Panc1 (cell line): ENCODE data around the gene DMAC1. TPM values are rescaled to one million over a fixed set of nuclear protein-coding genes. Genes with fewer than 3 reads are reported as not detected.

Experiments used
- ATAC-seq: fragments of 200-7000 bp; cut with Tn5 transposase; 2 replicates; pipeline ENCODE4 v1.9.1; 2020; ENCODE audit warnings: mild to moderate bottlenecking, moderate library complexity
- BruUV-seq: library from RNA; stranded (reverse); fragments of 400-500 nt; replicated peaks from 2 replicates; lab custom pipeline; 2021; lab: Mats Ljungman, UMichigan
- CTCF ChIA-PET: fragments of 300-600 bp; sonication (Branson Sonifier 250); formaldehyde crosslinking; loops from one replicate; lab custom pipeline; 2022; ENCODE audit warnings: antibody characterized with exemption; lab: Charles Lee
- POLR2A ChIA-PET: fragments of 300-600 bp; sonication (Branson Sonifier 250); formaldehyde crosslinking; loops from one replicate; lab custom pipeline; 2022; ENCODE audit warnings: antibody characterized with exemption; lab: Charles Lee
- DNase-seq: peaks from one replicate; pipeline ENCODE4 v3.0.0-alpha.2; 2010; ENCODE audit warnings: low read depth, low spot score
- H3K27ac ChIP-seq: 2 replicates; pipeline ENCODE4 v1.5.1; 2011; ENCODE audit warnings: mild to moderate bottlenecking, low read length, inconsistent platforms
- H3K27me3 ChIP-seq: fragments of 200-500 bp; sonication (Bioruptor generic); 2 replicates; pipeline ENCODE4 v1.6.0; 2014; ENCODE audit warnings: low read length, inconsistent platforms; ENCODE audit not compliant: control insufficient read depth, insufficient read depth
- H3K36me3 ChIP-seq: fragments of 200-500 bp; sonication (Bioruptor generic); 2 replicates; pipeline ENCODE4 v1.5.1; 2014; ENCODE audit warnings: inconsistent platforms, mild to moderate bottlenecking, low read length, moderate library complexity; ENCODE audit not compliant: control insufficient read depth, insufficient read depth
- H3K4me1 ChIP-seq: 2 replicates; pipeline ENCODE4 v1.5.1; 2011; ENCODE audit warnings: inconsistent platforms, mild to moderate bottlenecking, low read length, moderate library complexity; ENCODE audit not compliant: control insufficient read depth, insufficient read depth
- H3K4me3 ChIP-seq, 2 experiments: 2 replicates each; pipeline ENCODE4 v1.5.1; 2011 to 2012; ENCODE audit warnings: low read depth in 2 of 2, low read length in 2 of 2, mild to moderate bottlenecking in 2 of 2, inconsistent platforms in 1 of 2, moderate library complexity in 1 of 2
- H3K9me3 ChIP-seq: fragments of 200-500 bp; sonication (Bioruptor generic); 2 replicates; pipeline ENCODE4 v1.5.1; 2014; ENCODE audit warnings: low read depth, mild to moderate bottlenecking, inconsistent platforms, low read length, moderate library complexity; ENCODE audit not compliant: control insufficient read depth, insufficient read depth
- POLR2AphosphoS5 ChIP-seq: IDR thresholded peaks from 2 replicates; pipeline ENCODE4 v1.6.1; 2012; ENCODE audit warnings: mild to moderate bottlenecking, low read depth, low read length, moderate library complexity
- SIN3A ChIP-seq: IDR thresholded peaks from 2 replicates; pipeline ENCODE4 v1.6.1; 2012; ENCODE audit warnings: low read depth, mild to moderate bottlenecking, low read length, moderate library complexity, borderline replicate concordance; ENCODE audit not compliant: insufficient read depth
- TCF7L2 ChIP-seq: IDR thresholded peaks from 2 replicates; pipeline ENCODE4 v1.6.1; 2011; ENCODE audit warnings: mild to moderate bottlenecking, low read depth, low read length, inconsistent platforms
- in situ Hi-C: cut with HindIII; loops from 2 replicates; pipeline ENCODE4 v1.10.0; 2016; ENCODE audit warnings: low sequenced_read_pairs, low pct_unique_long_range_greater_than_20kb
- intact Hi-C: fragments of 100-400 bp; cut with micrococcal nuclease; formaldehyde crosslinking; loops from one replicate; pipeline ENCODE4 v1.10.0; 2022; ENCODE audit not compliant: unreplicated experiment
- total RNA-seq: library from RNA; stranded (reverse); gene quantifications from one replicate; pipeline ENCODE4 v1.2.1, GENCODE V29; 2021; ENCODE audit not compliant: unreplicated experiment
- TF ChIP-seq, protein P1 (sequence below): fragments of 450-650 bp; IDR thresholded peaks from 2 replicates; pipeline ENCODE4 v1.5.1; 2017; ENCODE audit warnings: mild to moderate bottlenecking
- TF ChIP-seq, protein P2 (sequence below), 2 experiments: IDR thresholded peaks; 2 replicates each; pipeline ENCODE4 v1.6.1; 2011 to 2012; ENCODE audit warnings: low read depth in 2 of 2, control low read depth in 1 of 2, low read length in 1 of 2, mild to moderate bottlenecking in 1 of 2, moderate library complexity in 1 of 2; ENCODE audit not compliant: insufficient read depth in 1 of 2

The DMAC1 gene
- total RNA-seq, 1 experiment from 2014 or later: 13.8 TPM

DNA sequence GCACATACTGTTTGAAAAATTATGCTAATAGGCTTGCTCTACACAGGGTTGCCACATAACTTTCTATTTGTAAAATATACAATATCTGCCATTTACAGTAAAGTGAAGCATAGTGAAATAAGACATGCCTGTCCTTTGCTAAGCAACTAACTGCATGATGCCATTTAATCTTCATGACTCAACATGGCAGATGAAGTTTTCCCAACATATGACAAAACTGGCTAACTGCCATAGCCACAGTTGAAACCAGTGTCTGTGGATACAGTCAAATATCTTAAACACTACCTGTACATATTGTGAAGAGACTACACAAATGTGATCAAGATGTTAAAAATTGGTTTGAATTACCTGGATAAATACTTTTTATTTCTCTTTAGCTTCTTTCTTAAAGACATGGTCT is 3.1 kb upstream of the DMAC1 start:
- Histone ChIP-seq H3K4me3 (no peak overlapping the region), H3K4me1 (no peaks in the 10 kb centered on the region), H3K9me3 (no peaks in the 10 kb centered on the region), H3K36me3 (no peaks in the 10 kb centered on the region; the same call in 1 of the 2 replicates), H3K27me3 (no peaks in the 10 kb centered on the region), H3K27ac (no peak overlapping the region)
- BruUV-seq: no TSS peak
- ATAC-seq (no peak), DNase-seq (no peak)
- TF ChIP-seq POLR2AphosphoS5: no peak
- no peak for TF ChIP-seq TCF7L2
- TF ChIP-seq, protein P1, sequence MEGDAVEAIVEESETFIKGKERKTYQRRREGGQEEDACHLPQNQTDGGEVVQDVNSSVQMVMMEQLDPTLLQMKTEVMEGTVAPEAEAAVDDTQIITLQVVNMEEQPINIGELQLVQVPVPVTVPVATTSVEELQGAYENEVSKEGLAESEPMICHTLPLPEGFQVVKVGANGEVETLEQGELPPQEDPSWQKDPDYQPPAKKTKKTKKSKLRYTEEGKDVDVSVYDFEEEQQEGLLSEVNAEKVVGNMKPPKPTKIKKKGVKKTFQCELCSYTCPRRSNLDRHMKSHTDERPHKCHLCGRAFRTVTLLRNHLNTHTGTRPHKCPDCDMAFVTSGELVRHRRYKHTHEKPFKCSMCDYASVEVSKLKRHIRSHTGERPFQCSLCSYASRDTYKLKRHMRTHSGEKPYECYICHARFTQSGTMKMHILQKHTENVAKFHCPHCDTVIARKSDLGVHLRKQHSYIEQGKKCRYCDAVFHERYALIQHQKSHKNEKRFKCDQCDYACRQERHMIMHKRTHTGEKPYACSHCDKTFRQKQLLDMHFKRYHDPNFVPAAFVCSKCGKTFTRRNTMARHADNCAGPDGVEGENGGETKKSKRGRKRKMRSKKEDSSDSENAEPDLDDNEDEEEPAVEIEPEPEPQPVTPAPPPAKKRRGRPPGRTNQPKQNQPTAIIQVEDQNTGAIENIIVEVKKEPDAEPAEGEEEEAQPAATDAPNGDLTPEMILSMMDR: no peak
- no peak for TF ChIP-seq SIN3A
- TF ChIP-seq, protein P2, sequence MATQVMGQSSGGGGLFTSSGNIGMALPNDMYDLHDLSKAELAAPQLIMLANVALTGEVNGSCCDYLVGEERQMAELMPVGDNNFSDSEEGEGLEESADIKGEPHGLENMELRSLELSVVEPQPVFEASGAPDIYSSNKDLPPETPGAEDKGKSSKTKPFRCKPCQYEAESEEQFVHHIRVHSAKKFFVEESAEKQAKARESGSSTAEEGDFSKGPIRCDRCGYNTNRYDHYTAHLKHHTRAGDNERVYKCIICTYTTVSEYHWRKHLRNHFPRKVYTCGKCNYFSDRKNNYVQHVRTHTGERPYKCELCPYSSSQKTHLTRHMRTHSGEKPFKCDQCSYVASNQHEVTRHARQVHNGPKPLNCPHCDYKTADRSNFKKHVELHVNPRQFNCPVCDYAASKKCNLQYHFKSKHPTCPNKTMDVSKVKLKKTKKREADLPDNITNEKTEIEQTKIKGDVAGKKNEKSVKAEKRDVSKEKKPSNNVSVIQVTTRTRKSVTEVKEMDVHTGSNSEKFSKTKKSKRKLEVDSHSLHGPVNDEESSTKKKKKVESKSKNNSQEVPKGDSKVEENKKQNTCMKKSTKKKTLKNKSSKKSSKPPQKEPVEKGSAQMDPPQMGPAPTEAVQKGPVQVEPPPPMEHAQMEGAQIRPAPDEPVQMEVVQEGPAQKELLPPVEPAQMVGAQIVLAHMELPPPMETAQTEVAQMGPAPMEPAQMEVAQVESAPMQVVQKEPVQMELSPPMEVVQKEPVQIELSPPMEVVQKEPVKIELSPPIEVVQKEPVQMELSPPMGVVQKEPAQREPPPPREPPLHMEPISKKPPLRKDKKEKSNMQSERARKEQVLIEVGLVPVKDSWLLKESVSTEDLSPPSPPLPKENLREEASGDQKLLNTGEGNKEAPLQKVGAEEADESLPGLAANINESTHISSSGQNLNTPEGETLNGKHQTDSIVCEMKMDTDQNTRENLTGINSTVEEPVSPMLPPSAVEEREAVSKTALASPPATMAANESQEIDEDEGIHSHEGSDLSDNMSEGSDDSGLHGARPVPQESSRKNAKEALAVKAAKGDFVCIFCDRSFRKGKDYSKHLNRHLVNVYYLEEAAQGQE (IDR thresholded peaks at IDR 0.05; ENCODE audit: insufficient read depth in 1 of 2, low read depth in 2 of 2, low read length in 1 of 2): no peak
- in situ Hi-C loops (no loop called here), intact Hi-C loops (no loop called here)
- ChIA-PET CTCF (no interaction called here), POLR2A (no interaction called here)

DNA sequence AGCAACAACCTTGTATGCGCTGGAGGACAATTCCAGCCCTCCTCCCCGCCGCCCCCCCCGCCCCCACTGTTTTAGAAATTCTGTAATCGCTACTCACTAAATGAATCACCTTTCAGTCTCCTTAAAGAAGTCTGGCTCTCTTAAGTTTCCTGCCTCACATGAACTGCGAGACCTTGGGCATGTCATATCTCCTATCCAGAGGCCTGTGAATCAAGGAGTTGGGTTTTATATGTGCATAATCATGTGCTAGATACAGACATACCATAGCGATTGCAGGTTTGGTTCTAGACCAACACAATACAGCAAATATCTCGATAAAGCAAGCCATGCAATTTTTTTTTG is 337 bp upstream of the DMAC1 start:
- Histone ChIP-seq H3K4me1 (no peaks in the 10 kb centered on the region), H3K4me3 (peak overlapping the region in 1 of 2 experiments; percentile 55; a peak in 1 of 4 replicates), H3K36me3 (no peaks in the 10 kb centered on the region; the same call in 1 of the 2 replicates), H3K9me3 (no peaks in the 10 kb centered on the region), H3K27ac (no peak overlapping the region), H3K27me3 (no peaks in the 10 kb centered on the region)
- intact Hi-C loops: no loop called here
- POLR2A ChIA-PET: no interaction called here
- DNase-seq (no peak), ATAC-seq (peak; percentile 53)
- TF ChIP-seq SIN3A (no peak), POLR2AphosphoS5 (no peak), TCF7L2 (no peak)
- TF ChIP-seq, protein P1: no peak
- TF ChIP-seq, protein P2 (IDR thresholded peaks at IDR 0.05; ENCODE audit: insufficient read depth in 1 of 2, low read depth in 2 of 2, low read length in 1 of 2): no peak
- in situ Hi-C loops: no loop called here
- CTCF ChIA-PET: no interaction called here
- no TSS peak for BruUV-seq
